ENCODE measurements around the gene SENP1.

- TF ChIP-seq, protein P1, sequence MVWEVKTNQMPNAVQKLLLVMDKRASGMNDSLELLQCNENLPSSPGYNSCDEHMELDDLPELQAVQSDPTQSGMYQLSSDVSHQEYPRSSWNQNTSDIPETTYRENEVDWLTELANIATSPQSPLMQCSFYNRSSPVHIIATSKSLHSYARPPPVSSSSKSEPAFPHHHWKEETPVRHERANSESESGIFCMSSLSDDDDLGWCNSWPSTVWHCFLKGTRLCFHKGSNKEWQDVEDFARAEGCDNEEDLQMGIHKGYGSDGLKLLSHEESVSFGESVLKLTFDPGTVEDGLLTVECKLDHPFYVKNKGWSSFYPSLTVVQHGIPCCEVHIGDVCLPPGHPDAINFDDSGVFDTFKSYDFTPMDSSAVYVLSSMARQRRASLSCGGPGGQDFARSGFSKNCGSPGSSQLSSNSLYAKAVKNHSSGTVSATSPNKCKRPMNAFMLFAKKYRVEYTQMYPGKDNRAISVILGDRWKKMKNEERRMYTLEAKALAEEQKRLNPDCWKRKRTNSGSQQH (CRISPR knock-in tag; IDR thresholded peaks at IDR 0.05; ENCODE audit: low read depth) = no peak
- TF ChIP-seq CREB3 (CRISPR knock-in tag; IDR thresholded peaks at IDR 0.05) = no peak
- no peak for TF ChIP-seq ETV6 (CRISPR knock-in tag; conservative IDR thresholded peaks at IDR 0.05)
- no peak for TF ChIP-seq TBX3 (IDR thresholded peaks at IDR 0.05; ENCODE audit: borderline replicate concordance)
- TF ChIP-seq RBAK (CRISPR knock-in tag; IDR thresholded peaks at IDR 0.05) = no peak
- TF ChIP-seq SNAPC5 (CRISPR knock-in tag; IDR thresholded peaks at IDR 0.05; ENCODE audit: borderline replicate concordance) = no peak
- TF ChIP-seq REXO4 (CRISPR knock-in tag; IDR thresholded peaks at IDR 0.05; ENCODE audit: borderline replicate concordance) = no peak
- TF ChIP-seq ZFP36 (IDR thresholded peaks at IDR 0.05; ENCODE audit: borderline replicate concordance, low read depth, low read length, partially characterized antibody) = no peak
- TF ChIP-seq CEBPG (CRISPR knock-in tag; IDR thresholded peaks at IDR 0.05) = no peak
- no peak for TF ChIP-seq ISL2 (CRISPR knock-in tag; IDR thresholded peaks at IDR 0.05)
These were observed 22.9 kb upstream of the SENP1 start for GRCh38 chr12:48128800-48129199.

Data from HepG2 (cell line).